Thoracic aorta (tissue), 2 donors: Measurements from ENCODE around the gene CPM. TPM values are rescaled to one million over a fixed set of nuclear protein-coding genes. Genes with fewer than 3 reads are reported as not detected.

Experiments
- ATAC-seq: fragments of 150-250 bp; one replicate; pipeline ENCODE4 v1.8.0; 2017; ENCODE audit warnings: low read depth; ENCODE audit not compliant: insufficient number of reproducible peaks, low FRiP score
- DNase-seq: peaks from one replicate; pipeline ENCODE4 v3.0.0-alpha.2; 2020; ENCODE audit warnings: low spot score
- H3K27ac ChIP-seq, 2 donors: fragments of 200-600 bp; sonication (generic); 1 replicate in 1 of 2; 2 replicates in 1 of 2; pipeline ENCODE4 v1.5.1; 2016; ENCODE audit warnings: mild to moderate bottlenecking in 2 of 2, moderate library complexity in 2 of 2
- H3K27me3 ChIP-seq: fragments of 200-600 bp; sonication (generic); replicated peaks from 2 replicates; pipeline ENCODE4 v1.6.0; 2016; ENCODE audit warnings: mild to moderate bottlenecking; ENCODE audit not compliant: insufficient read depth
- H3K36me3 ChIP-seq: fragments of 200-600 bp; sonication (generic); one replicate; pipeline ENCODE4 v1.5.1; 2016
- H3K4me1 ChIP-seq, 2 donors: fragments of 200-600 bp; sonication (generic); 1 replicate in 1 of 2; 2 replicates in 1 of 2; pipeline versions ENCODE4 v1.5.1 to v1.6.0; 2016; ENCODE audit warnings: low read depth in 2 of 2, mild to moderate bottlenecking in 1 of 2; ENCODE audit not compliant: control insufficient read depth in 1 of 2
- H3K4me3 ChIP-seq: fragments of 200-600 bp; sonication (generic); 2 replicates; pipeline ENCODE4 v1.5.1; 2016; ENCODE audit warnings: mild to moderate bottlenecking
- H3K9me3 ChIP-seq: fragments of 200-600 bp; sonication (generic); 2 replicates; pipeline ENCODE4 v1.5.1; 2016
- CTCF ChIP-seq: fragments of 200-600 bp; sonication (generic); IDR thresholded peaks from one replicate; pipeline ENCODE4 v1.5.1; 2019; ENCODE audit warnings: antibody characterized with exemption
- total RNA-seq, 2 donors: library from RNA; depleted of rRNA; stranded (reverse); fragments of >200 nt; gene quantifications; one replicate each; pipeline versions ENCODE4 v1.1.0 to v1.2.3, GENCODE V29; 2016

Gene CPM
- total RNA-seq, 2 donors from 2014 or later: 22.1 to 62.3 TPM

- Histone ChIP-seq H3K27me3 (no peaks in the 10 kb centered on the region), H3K36me3 (no peaks in the 10 kb centered on the region), H3K27ac (no peak overlapping the region), H3K4me1 (no peaks in the 10 kb centered on the region), H3K4me3 (no peak overlapping the region), H3K9me3 (no peaks in the 10 kb centered on the region)
- ATAC-seq (no peak), DNase-seq (no peak)
- no peak for TF ChIP-seq CTCF
Observed at GRCh38 chr12:68945255-68945654, 12.3 kb upstream of the CPM start.

- ATAC-seq (no peak), DNase-seq (no peak)
Observed at GRCh38 chr12:68944296-68945076, 11.5 kb upstream of the CPM start.

GRCh38 chr12:68943848-68944247 is 10.9 kb upstream of the CPM start:
- Histone ChIP-seq H3K27me3 (no peaks in the 10 kb centered on the region), H3K36me3 (no peaks in the 10 kb centered on the region), H3K27ac (no peak overlapping the region), H3K9me3 (no peaks in the 10 kb centered on the region), H3K4me1 (no peaks in the 10 kb centered on the region), H3K4me3 (no peak overlapping the region)
- no peak for ATAC-seq
- DNase-seq: no peak
- no peak for TF ChIP-seq CTCF

More at GRCh38 chr12:68944296-68945076, 11.5 kb upstream of the CPM start:
- no peak for TF ChIP-seq CTCF
- no peak overlapping the region for H3K4me3 ChIP-seq
- no peaks in the 10 kb centered on the region for H3K4me1 ChIP-seq
- no peaks in the 10 kb centered on the region for H3K27me3 ChIP-seq
- no peak overlapping the region for H3K27ac ChIP-seq
- H3K36me3 ChIP-seq: no peaks in the 10 kb centered on the region
- H3K9me3 ChIP-seq: no peaks in the 10 kb centered on the region

- DNase-seq: no peak
- Histone ChIP-seq H3K9me3 (no peaks in the 10 kb centered on the region), H3K27me3 (no peaks in the 10 kb centered on the region), H3K4me1 (no peaks in the 10 kb centered on the region), H3K27ac (no peak overlapping the region), H3K4me3 (no peak overlapping the region), H3K36me3 (no peaks in the 10 kb centered on the region)
- no peak for TF ChIP-seq CTCF
- ATAC-seq: no peak
Observed at GRCh38 chr12:68940731-68941130, 7.8 kb upstream of the CPM start.

GRCh38 chr12:68939505-68939904 is 6.5 kb upstream of the CPM start:
- DNase-seq (no peak), ATAC-seq (no peak)
- Histone ChIP-seq H3K36me3 (no peaks in the 10 kb centered on the region), H3K27ac (no peak overlapping the region), H3K9me3 (no peaks in the 10 kb centered on the region), H3K27me3 (no peaks in the 10 kb centered on the region), H3K4me3 (no peak overlapping the region), H3K4me1 (no peaks in the 10 kb centered on the region)
- no peak for TF ChIP-seq CTCF
